Left renal pelvis (tissue), 4 donors: ENCODE results near the gene TGFBR3. TPM values are rescaled to one million over a fixed set of nuclear protein-coding genes. Genes with fewer than 3 reads are reported as not detected.

Experiments
- DNase-seq, 4 donors: peaks; one replicate each; pipeline ENCODE4 v3.0.0-alpha.2; 2013; ENCODE audit warnings: low read depth in 4 of 4, low spot score in 3 of 4
- polyA plus RNA-seq, 4 donors: library from polyadenylated mRNA; unstranded; fragments of 120-200 nt; gene quantifications; one replicate each; pipeline ENCODE4 v1.2.1, GENCODE V29; 2013; ENCODE audit not compliant: insufficient read length in 4 of 4

The TGFBR3 gene
- polyA plus RNA-seq: 100 to 1,000 TPM in 2 of 4 donors, 10 to 100 TPM in 2; 95.6 to 129 (median 109) TPM

DNA sequence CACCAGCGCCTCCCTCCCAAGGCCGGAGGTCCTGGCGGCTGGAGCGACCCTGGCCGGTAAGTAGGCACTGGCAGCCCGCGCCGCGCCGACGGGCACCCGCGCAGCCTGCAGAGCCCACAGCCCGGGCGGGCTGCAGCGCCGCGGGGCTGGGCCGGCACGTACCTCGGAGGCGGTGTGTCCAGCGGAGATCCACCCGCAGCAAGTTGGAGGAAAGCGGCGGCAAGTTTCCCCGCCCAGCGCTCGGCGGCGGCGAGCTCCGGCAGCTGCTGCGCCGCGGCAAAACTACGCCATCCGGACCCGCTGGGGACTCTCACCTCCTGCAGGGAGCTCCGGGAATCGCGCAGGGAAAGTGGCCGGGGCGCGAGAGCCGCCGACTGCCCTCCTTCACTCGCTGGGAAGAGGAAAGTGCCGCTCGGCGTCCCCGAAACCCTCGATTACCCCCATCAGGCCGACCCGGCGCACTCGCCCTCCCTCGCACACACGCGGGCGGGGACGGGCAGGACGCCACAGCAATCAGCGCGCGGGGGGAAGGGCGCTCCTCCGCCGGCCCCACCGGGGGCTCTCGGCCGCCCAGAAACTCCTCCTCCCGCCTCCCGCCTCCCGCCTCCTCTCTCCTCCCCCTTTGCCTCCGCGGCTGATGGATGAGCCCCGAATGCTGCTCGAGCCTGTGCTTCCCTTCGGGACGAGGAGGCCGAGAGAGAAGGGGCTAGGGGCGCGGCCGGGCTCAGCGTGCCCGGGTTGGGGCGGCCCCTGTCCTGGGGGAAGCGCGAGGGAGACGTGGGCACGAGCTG, at the start of gene TGFBR3:
TSS of gene TGFBR3 (minus strand) at position 436 of the 791 bp plus-strand sequence. CDS start 24,620 bp downstream, outside the sequence.
- peak; percentile 86 to 89 (median 87) for DNase-seq

DNA sequence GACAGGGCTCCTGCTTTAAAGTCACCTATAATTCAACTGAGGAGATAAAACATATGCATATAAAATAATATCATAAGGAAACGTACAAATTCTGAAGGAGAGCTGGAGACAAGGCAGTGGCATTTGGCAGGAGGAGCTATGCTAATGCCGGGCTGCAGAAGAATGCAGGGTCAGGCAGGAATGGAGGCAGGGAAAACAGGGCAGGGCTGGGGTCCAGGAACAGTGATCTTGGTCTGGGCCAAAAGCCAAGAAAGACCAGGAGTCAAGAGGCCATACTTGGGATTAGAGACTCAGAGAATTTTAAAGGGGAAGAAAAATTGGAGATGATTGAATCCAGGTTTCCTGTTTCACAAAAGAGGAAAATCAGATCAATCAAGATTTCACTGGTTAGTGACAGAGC, 43.3 kb upstream of the TGFBR3 start:
- DNase-seq: no peak

DNA sequence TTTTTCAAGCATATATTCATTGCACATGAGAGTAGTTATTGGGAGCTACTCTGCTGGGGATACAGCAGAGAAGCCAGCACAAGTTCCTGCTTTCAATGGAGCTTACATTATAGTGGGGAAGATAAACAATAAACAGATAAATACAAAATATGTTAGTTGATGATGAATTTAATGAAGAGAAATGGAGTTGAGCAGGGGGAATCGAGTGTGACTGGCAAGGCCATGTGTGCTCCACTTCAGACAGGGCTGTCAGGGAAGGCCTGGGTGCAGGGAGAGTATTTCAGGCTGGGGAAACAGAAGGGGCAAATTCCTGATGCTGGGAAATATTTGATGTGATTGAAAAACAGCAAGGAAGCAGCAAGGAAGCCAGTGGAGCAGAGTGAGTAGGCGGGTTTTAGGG, 42.1 kb upstream of the TGFBR3 start:
- DNase-seq: no peak

DNA sequence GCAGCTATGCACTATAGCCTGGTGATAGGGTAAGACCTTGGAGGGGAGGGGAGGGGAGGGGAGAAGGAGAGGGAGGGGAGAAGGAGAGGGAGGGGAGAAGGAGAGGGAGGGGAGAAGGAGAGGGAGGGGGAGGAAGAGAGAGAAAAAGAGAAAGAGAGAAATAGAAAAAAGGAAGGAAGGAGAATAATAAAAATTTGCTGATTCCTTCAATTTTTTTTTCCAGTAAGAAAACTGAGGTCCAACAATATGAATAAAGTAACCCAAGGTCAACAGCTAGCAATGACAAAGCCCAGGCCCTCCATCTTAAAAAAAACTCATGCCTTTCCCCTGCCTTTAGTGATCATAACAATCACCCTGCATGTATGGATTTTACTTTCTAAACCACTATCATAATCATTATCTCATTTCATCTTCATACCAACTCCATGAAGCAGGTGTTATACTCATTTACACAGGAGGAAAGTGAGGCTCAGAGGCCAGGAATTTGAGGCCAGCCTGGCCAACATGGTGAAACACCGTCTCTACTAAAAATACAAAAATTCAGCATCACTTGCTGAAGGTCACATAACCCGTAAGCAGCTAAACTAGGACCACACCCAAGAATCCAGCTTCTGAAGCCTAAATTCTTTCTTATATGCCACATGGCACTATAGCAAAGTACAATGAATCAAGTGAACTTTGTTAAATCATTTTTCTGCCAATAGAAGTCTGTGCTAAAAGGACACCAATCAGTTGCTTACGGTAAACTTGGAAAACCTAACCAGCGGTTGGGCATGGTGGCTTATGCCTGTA, 39.9 kb upstream of the TGFBR3 start:
- no peak for DNase-seq

DNA sequence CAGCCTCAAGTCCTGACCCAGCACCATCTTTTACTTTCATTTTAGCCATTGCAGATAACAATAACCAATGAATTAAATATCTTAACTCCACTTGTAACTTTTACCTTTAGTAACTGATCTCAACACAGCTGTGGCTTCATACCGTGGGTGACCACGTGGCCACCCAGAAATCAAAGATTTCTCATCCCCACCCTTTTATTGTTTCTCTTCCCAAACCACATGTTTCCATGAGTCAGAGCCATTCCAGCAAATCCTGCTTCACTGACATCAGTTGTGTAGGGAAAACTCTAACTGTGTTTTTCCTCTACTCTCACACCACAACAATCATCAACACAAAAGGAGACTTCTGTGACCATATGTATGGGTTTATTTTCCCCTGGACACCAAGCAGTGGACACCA, 38.2 kb upstream of the TGFBR3 start:
- DNase-seq: no peak

DNA sequence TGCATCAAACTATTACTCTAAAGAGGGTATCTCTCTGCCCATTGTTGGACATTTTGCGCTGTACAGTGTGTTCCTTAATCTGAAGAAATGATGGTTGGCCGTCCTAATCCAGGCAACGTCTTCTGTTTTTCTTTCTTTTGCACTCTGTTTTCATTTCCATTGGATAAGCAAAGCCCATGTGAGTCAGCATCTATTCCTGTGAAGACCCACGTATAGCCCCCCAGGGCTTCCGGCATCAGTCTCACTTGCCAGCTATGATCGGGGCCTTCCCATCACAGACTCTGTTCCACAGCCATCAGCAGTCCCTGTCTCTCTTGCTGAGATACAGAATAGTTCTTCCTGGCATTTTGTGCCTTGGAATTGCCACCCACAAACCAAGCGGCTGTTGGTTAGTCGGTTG, 34.0 kb upstream of the TGFBR3 start:
- DNase-seq: no peak

DNA sequence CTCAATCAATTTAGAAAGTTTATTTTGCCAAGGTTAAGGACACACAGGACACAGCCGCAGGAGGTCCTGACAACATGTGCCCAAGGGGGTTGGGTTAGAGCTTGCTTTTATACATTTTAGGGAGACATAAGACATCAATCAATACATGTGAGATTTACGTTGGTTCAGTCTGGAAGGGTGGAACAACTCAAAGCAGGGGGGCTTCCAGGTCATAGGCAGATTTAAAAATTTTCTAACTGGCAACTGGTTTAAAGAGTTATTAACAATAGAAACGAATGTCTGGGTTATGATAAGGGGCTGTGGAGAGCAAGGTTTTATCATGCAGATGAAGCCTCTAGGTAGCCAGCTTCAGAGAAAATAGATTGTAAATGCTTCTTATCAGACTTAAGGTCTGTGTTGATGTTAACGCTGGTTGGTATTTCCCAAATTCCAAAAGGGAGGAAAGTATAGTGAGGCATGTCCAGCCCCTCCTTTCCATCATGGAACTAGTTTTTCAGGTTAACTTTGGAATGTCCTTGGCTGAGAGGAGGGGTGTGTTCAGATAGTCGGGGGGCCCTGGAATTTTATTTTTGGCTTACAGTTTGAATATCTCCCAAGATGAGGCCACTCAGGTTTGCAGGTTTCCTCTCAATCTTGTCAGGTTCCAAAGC, 31.0 kb upstream of the TGFBR3 start:
- no peak for DNase-seq

DNA sequence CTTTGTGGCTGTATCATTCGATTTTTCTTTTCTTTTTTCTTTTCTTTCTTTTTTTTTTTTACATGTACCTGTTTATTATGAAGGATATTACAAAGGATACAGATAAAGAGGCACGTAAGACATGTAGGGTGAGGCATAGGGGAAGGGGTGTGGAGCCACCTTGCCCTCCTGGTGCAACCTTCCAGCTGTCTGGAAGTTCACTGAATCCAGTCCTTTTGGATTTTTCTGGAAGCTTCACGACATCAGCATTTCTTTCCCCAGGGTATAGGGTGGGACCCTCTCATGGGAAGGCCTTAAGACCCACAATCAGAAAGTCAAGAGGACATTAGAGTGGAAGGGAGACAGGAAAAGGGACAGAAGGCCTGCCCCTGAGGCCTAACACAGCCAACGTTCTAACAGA, 30.1 kb upstream of the TGFBR3 start:
- no peak for DNase-seq

DNA sequence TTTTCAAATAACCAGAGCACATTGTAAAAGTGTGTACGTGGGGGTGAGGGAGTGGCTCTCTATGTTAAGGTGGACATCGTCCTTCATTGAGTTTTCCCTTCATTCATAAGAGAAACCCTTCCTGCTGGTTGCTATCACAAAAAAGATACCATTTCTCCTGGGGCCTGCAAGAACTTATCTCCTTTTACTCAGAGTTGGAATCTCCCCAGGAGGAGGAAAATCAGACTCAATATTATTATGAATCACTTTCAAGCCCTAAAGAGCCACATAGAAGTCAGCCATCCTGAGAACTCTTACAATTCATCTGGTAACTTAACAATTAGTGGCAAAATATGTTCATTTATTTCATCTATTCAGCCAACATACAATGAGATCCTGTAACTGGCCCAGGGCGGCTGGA, 27.1 kb upstream of the TGFBR3 start:
- DNase-seq: no peak

DNA sequence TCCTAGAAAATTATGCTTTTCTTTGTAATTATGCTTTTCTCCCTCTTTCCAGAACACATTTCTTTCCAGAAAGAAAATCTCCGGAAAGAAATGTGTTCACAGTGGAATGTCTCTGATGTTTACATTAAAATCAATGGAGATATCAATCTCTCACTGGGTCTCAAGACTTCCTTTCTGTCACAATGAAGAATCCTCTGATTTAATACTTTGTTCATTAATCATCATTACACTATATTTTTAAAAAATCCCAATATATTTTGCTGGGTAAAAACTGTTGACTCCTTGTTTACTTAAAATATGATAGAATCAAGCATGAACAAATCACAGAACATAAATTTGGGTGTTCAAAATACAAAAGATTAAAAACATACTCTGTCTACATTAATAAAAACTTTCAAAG, 26.3 kb upstream of the TGFBR3 start:
- no peak for DNase-seq

DNA sequence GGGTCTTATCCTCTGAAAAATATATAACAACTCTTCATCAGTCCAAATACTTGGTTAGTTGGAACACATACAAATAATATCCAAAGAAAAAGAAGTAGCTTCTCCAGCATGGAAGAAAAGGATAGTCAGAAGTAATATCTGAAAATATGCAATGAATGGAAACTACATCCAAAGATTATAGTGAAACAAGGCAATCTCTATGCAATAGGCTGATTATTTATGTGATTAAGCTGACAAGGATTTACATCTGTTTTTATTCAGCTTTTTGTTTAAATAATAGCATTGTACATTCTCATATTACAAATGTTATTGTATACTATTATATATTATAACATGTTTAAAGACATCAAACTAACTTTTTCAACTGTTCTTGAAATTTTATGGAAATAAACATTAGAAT, 15.3 kb upstream of the TGFBR3 start:
- DNase-seq: no peak

DNA sequence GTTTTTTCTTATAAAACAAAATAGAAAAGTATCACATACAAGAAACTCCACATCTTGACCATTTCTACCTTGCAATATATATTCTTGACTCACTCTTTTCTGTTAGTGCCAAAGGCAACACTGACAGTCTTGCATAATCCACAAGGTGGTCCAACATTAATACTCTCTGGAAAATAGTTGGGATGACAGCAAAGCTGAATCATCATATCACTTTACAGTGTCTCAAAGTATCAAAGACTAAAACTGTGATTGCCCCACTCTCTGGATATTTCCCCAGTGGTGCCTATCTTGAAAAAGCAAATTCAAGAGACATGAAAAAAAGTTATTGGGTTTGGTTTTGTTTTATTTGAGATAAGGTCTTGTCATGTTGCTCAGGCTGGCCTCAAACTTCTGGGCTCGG, 14.6 kb upstream of the TGFBR3 start:
- DNase-seq: no peak

DNA sequence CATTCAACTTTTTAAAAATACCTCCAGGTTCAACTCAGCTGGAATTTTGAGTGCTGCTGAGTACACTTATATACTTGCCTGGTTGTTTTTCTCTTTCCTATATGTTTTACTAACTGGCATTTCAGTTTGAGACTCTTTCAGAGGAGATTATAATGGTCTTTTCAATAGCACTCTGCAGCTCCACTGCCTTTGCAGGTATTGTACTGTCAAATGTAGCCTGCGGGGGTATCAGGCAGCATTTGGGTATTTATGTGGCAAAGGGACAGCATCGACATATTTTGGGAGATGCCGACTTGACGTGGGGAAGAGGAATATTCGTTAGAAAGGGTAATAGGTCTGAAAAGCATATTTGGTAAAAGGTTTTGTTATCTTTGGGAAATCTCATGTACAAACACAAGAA, 11.1 kb upstream of the TGFBR3 start:
- DNase-seq: no peak

DNA sequence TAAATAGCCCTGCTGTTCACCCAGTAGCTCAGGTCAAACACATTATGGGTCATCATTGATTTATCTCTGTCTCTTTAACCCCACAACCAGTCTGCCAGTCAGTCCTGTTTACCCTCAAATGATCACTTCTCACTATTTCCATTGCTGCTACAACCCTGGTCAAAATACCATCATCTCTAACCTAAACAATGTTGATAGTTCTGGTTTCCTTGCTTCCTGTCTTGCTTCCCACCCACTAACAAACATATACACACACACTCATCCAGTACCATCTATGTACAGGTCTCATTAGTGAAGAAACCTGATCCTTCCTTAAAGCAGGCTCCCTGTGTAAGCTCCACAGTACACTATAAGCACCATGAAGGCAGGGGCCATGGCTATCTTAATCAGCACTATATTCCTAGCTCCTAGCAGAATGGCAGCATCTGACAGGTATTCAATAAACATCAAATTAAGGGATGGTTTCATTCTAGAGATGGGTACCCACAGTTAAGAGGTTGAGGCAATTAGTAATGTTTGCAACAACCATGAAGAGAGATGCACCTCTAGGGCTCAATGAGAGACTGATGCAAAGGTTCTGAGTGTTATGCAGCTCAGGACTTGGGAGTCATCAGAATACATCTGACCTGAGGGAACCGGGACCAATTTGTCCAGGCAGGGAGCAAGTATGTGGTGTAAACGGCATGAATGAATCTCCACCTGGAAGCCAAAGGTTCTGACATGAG, 10.0 kb upstream of the TGFBR3 start:
- no peak for DNase-seq

DNA sequence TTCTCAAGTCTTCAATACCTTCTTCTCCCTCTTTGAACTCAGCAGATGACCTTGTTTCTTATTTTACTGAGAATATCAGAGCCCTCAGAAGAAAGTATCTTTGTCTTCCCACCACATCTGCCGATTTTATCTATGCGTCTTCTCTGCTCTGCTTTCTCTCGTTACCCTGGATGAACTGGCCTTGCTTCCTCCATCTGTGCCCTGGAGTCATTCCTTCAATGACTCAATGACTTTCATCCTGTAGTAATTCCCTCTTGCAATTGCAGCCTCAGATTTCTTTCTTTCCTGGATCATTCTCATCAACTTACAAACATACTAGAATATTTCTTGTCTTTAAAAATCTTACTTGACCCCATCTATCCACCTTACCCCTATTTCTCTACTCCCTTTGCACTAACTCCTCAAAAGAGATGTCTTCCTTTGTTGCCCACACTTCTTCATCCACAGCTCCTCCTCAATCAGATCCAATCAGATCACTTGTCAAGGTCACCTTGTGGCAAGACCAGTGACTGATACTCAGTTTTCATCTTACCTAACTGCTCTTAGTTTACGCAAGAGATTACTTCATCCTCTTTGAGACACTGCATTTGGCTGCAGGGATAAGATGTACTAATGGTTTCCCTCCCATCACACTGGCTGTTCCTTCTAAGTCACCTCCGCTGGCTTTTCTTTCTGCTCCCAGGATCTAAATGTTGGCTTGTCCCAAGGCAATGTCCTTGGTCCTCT, 8.2 kb upstream of the TGFBR3 start:
- DNase-seq: no peak

DNA sequence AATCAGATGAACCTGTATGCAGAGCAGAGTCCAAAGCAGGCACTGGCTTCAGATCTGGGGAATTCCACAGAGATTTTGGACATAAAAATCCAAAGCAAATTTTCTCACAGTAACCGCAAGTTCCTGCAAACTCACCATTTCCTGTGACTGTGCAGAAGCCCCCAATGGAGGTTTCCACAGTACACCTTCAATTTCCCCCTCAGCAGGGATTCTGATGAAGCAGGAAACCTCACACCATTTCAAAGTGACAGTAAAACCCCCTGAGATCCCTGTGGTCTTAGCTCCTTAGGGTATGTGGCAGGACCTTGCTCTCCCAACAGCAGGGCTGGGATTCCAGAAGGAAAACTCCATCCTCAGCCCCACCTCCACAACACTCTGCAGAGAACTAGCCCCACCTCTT, 6.0 kb upstream of the TGFBR3 start:
- no peak for DNase-seq

DNA sequence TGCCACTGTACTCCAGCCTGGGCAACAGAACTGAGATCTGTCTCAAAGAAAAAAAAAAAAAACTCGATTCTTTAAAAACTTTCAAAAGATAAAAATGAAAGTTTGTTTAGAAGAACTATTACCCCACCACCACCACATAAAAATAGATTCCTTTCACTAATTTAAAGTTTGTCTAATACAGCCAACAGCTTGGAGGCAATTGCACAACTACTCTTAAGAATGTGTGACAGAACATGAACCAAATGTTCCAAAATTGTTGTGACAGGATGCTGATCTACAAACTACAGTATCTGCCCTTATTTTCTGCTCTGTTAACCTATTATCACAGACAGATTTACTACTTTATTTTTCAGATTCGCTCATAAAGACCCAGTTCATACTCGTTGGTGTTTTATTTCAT, 5.5 kb upstream of the TGFBR3 start:
- DNase-seq: no peak

DNA sequence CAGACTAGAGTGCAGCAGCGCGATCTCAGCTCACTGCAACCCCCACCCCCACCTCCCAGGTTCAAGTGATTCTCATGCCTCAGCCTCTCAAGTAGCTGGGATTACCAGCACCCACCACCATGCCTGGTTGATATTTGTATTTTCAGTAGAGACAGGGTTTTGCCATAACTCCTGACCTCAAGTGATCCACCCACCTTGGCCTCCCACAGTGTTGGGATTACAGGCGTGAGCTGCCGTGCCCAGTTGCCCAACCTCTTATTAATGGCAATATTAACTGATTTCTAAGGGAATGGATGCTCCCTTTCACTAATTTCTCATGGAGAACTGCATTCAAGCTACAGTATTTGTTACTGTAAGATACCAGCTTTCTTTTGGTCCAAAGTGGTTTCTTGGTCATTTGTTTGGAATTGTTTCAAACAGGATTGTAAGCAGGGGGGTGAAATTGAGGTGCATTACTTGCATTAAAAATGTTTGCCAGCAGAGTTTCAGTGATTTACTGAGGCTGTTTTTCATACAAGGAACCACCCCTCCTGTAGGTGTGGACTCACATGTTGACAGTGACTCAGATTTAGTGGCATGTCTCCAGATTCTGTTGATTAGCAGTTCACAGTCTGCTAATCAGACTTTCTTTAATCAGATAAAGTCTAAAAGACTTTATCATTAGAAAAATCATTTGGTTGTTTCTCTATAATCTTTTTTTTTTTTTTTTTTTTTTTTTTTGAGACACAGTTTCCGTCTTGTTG, 3.9 kb upstream of the TGFBR3 start:
- no peak for DNase-seq

DNA sequence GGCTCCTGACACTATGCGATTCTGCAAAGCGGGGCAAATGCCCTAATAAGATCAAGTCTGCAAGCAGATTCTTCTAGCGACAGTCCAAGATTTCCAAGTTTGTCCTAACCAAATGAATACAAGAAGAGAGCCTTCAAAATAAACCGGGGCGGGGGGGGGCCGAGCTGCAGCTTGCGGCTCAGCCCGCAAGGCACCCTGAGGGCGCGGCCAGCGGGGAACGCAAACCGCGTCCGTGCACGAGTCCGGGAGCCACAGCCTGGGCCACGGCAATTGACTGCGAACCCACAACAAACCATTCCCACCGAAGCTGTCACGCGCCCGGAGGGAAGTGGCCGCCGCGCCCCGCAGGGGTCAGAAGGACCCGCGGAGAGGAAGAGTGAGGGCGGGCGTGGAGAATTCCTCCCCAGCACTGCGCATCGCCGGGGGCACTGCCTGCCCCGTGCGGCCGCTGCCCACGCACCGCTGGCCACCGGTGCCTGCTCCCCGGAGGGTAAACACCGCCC, 687 bp downstream of the TGFBR3 start:
- no peak for DNase-seq
